ENCODE data around the gene KIF6.
"Not testable (repeated sequence)": the region's sequence is repeated elsewhere in the genome, so short reads cannot be mapped to it uniquely, and the experiment has no call there.

KIF6 gene

GRCh38 chr6:39724787-39725631 is at the start of gene KIF6:
Gene KIF6, minus strand, starts transcription at chr6:39725408. Its CDS starts 98 bp downstream, at chr6:39725310.
- peak; percentile 95 for DNase-seq

GRCh38 chr6:39773782-39774181 is 48.6 kb upstream of the KIF6 start:
- DNase-seq = no peak

- no peak for DNase-seq
These were observed 47.5 kb upstream of the KIF6 start for GRCh38 chr6:39772559-39773273.

- DNase-seq = no peak
These were observed 45.2 kb upstream of the KIF6 start for GRCh38 chr6:39770446-39770845.

GRCh38 chr6:39769012-39769411 is 43.8 kb upstream of the KIF6 start:
- no peak for DNase-seq

GRCh38 chr6:39765508-39766065 is 40.4 kb upstream of the KIF6 start:
- DNase-seq = no peak

- DNase-seq = no peak
These were observed 35.2 kb upstream of the KIF6 start for GRCh38 chr6:39760226-39760952.

GRCh38 chr6:39758905-39759605 is 33.8 kb upstream of the KIF6 start:
- DNase-seq = no peak

- no peak for DNase-seq
These were observed 31.4 kb upstream of the KIF6 start for GRCh38 chr6:39756582-39756981.

- DNase-seq = no peak
These were observed 30.0 kb upstream of the KIF6 start for GRCh38 chr6:39755231-39755630.

GRCh38 chr6:39754514-39755115 is 29.4 kb upstream of the KIF6 start:
- DNase-seq = no peak

GRCh38 chr6:39753725-39754045 is 28.5 kb upstream of the KIF6 start:
- no peak for DNase-seq

- DNase-seq = no peak
These were observed 27.9 kb upstream of the KIF6 start for GRCh38 chr6:39752835-39753724.

- DNase-seq = no peak
These were observed 21.6 kb upstream of the KIF6 start for GRCh38 chr6:39746795-39747194.

- no peak for DNase-seq
These were observed 8.5 kb upstream of the KIF6 start for GRCh38 chr6:39733704-39734103.

- DNase-seq = no peak
These were observed 6.4 kb upstream of the KIF6 start for GRCh38 chr6:39731565-39731964.

GRCh38 chr6:39729945-39730344 is 4.7 kb upstream of the KIF6 start:
- no peak for DNase-seq

- DNase-seq = no peak
These were observed 407 bp upstream of the KIF6 start for GRCh38 chr6:39725632-39725997.

- DNase-seq = not testable (repeated sequence)
These were observed 1.9 kb downstream of the KIF6 start for GRCh38 chr6:39723350-39723749.

GRCh38 chr6:39714802-39715201 is 10.4 kb downstream of the KIF6 start:
- no peak for DNase-seq

- no peak for DNase-seq
These were observed 17.1 kb downstream of the KIF6 start for GRCh38 chr6:39707962-39708683.
